Suppressor macrophage treated with lipopolysaccharide for 1 hour (primary cell): ENCODE measurements around the gene SLC8A1.

Experiments
- DNase-seq, 3 donors: peaks; one replicate each; pipeline ENCODE4 v3.0.0-alpha.2; 2020 to 2022

SLC8A1 gene

GRCh38 chr2:40419364-40419762 is 32.5 kb downstream of the SLC8A1 start:
- no peak for DNase-seq

DNA sequence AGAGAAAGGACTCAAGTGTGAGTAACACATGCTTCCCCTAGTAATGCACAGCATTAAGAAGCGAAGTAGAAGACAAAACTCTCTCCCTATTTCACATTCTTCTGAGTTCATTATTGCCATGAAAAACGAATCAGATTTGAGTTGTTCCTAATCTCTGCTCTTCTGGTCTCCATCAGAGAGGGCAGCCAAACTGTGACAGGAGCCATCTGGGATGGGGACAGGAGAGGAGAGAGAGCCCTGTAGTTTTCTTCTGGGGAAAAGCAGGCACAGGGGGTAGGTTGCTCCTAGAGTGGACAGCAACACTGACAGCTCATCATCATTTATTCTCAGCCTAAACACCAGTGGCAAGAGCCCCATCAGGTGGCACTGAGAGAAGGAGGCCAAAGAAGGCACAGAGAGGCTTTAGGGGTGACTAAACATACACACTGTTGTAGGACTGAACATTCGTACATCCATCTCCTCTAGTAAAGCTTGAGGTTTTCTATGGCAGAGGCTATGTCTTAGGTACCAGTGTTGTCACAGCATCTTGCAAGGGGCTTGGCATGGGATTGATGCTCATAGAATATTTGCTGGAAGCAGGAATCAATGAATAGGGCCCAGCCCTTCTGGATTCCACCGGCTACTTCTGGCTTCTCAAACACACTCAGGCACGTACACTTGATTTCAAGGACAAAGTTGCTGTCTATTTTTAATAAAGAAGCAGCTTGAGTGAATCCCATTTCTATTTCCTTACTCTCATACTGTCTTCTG is 33.1 kb downstream of the SLC8A1 start:
- no peak for DNase-seq

DNA sequence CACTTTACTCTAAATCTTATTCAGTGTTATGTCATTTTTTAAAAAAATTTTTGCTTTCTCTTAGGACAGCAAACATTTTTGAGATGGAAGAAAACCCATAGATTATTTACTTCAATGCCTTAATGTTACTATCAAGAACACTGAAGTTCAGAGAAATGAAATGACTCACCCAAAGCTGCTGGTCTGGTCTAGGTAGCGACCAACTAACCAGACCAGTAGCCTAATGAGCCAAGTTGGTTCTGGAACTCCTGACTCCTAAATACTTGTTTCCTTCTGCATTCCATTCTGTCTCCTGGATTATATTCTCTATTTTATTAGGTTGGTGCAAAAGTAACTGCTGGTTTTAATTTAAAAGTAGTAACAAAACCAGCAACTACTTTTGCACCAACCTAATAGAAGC is 35.4 kb downstream of the SLC8A1 start:
- no peak for DNase-seq

DNA sequence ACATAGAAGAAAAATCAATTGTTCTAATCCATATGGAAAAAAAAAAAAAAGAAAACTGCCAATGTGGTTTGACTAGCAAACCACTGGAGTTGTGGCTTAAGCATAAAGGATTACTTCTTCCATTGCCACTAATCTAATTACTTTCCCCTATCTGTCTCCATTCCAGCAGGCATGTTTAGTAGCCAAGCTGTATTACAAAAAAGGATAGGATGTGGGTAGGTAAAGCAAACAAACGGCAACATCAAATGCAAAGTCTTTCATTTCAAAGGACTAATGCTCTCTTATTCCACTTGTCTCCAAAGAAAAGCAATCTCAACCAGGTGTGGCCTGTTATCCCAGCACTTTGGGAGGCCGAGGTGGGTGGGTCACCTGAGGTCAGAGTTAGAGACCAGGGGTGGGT is 36.5 kb downstream of the SLC8A1 start:
- no peak for DNase-seq

- DNase-seq, result no peak
Measured at GRCh38 chr2:40412456-40412855, 39.4 kb downstream of the SLC8A1 start.

- DNase-seq, result no peak
Measured at GRCh38 chr2:40410695-40411094, 41.2 kb downstream of the SLC8A1 start.

DNA sequence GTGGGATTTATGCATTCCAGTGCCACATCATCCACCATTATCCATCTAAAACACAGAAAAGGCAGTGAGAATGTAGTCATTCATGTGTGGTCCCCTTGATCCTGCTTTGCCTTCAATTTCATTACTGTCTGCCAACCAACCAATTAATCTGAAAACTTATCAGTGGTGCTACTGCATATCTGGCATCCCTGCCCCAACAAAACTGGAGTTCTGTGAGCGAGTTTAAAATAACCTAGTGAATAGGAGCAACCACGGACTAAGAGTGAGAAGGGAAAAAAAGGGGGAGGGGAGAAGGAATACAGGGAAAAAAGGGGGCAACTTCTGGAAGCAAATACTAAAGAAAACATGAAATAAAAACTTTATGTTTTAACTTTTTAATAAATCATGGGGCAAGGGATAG is 42.2 kb downstream of the SLC8A1 start:
- no peak for DNase-seq

GRCh38 chr2:40406485-40407289 is 45.2 kb downstream of the SLC8A1 start:
- DNase-seq, result no peak

DNA sequence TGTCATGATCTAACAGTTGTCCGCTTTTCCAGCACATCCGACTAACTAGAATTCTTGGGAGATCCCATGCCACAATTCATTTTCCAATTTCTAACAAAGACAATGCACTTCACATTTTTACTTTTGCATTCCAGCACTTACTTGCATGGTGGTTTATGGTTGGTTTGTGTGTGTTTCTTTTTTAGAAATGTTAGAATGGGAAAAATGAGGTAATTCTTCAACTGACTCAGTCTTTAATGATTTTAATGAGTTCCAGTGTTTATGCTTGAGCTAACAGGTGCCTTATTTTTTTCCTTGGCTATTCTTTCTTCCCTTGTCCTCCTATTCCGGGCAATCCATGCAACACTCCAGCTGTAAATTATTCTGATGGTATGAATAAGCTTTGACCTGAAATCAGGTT is 46.4 kb downstream of the SLC8A1 start:
- DNase-seq, result no peak

DNA sequence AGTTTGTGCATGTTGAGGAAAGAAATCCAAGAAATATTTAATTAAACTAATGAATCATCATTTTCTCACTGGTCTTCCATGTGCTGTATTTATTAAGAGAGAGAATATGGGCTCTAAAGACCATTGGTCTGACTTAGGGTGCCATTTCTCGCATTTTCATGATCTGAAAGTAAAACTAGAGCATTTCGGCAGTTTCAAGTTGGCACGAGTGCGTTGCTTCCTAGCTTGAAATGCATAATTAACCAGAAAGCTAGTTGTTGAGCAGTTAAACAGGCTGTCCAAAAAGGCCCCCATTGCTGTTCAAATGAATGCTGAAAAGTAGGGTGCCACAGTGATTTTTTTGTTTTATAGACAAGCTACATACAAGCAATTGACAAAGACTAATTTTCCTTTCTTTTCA is 47.4 kb downstream of the SLC8A1 start:
- no peak for DNase-seq

- DNase-seq, result no peak
Measured at GRCh38 chr2:40403233-40403836, 48.6 kb downstream of the SLC8A1 start.

- no peak for DNase-seq
Measured at GRCh38 chr2:40401896-40402295, 50.0 kb downstream of the SLC8A1 start.

- DNase-seq, result no peak
Measured at GRCh38 chr2:40400336-40400953, 51.4 kb downstream of the SLC8A1 start.

DNA sequence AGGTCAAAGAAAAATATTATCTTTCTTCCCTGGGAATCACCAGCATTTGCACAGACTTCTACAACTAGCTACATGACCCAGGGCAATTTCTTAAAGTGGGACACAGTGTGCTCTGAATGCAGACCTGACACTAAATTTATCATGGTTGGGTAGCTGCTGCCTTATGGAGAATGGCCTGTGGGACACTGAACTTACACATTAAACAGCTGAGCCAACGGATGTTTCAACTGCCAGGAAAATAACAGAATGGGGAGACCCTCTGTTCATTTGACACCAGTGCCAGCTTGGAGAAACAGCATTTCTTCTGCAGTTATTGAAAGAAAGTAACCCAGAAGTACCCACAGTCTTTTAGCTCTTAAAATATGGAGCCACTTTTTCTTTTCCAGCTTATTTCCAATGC is 54.1 kb downstream of the SLC8A1 start:
- no peak for DNase-seq

GRCh38 chr2:40396124-40396523 is 55.8 kb downstream of the SLC8A1 start:
- DNase-seq, result no peak

DNA sequence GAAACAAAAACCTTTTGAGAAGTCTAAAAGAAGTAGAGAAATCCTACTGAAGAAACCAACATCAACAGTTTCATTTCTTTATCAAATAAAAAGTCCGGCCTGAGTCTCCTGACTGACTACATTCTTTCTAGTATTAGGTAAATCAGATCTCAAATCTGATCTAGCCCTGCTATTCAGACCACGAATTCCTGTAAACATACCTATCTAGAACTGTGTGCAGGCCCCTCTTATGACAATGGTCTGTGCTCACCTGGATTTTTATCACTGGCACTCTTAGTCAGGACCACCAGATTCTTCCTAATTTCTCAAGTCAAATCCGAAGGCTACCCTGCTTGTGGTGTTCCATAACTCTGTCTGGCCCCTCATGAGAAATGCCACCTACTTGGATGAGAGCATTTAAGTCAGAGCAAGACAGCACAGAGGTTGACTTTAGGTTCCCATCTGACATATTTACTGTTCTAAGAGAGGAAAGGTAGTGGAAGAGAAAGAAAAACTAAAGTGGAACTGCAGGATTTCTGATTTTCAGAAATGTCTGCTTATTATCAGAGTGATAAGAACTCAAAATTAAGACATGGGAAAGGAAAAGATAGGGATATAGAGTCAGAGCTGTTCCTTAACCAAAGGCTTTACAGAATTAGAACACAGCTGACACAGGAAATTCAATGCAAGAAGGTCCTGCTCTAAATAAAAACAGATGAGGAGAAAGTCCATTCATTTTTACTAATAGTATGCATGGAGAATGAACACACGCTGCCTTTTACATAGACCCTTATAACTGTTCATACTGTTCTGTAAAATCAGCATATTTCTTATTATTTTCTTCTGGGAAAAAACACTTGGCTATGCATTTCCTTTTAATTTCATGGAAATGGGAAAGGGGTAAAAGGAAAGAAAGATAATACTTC is 56.5 kb downstream of the SLC8A1 start:
- DNase-seq, result no peak

DNA sequence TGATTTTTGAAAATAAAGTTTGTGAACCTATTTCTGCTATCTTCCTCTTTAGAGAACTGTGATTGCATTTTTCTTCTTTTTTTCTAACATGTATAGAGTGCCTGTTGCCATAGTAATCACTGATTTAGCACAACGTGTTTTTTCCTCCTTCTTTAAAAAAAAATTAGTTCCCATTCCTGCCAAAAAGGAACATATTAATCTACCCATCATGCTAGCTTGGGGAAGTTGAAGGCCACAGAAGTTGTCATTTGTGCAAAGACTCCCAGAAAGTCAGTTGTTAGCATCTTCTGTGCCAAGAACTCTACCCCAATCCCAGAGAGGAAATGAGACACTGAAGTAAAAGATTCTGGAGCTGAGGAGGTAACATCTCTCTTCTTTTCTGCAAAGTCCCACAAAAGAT is 57.3 kb downstream of the SLC8A1 start:
- DNase-seq, result peak; percentile 41 to 78 (median 67)

GRCh38 chr2:40394031-40394430 is 57.9 kb downstream of the SLC8A1 start:
- no peak for DNase-seq

DNA sequence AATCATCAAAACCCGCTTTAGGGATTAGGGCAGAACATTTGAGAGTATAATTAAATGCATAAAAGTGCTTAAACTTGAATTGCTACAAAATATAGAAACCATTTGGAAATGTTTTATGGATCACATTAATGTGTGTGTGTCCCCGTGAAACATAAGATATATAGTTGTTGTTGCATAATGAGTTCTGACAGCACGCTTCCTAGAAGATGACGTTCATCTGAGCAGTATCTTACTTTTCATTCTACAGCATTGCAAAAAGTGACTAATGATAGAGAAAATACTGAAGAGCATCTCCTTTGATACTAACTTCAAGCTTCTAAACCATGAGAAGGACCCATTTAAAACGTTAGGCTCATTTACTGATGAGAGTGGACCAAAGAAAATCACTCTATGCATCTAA is 63.7 kb downstream of the SLC8A1 start:
- DNase-seq, result no peak

DNA sequence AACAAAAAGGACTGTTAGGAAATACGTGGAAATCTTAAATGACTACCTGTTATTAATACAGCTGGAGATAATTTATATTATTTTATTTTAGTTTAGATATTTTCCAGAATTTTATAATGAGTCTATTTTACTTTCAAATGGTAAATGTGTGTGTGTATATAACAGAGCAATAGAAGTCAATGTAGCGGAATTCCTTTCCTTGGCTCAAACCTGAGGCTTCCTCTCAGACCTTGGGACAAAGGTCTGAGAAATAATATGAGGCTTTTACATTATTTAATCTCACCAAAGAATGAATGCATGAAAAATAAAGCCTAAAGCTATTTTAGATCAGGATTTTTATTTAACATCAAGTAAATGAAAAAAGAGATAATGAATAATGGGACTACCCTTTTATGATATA is 65.7 kb downstream of the SLC8A1 start:
- no peak for DNase-seq

DNA sequence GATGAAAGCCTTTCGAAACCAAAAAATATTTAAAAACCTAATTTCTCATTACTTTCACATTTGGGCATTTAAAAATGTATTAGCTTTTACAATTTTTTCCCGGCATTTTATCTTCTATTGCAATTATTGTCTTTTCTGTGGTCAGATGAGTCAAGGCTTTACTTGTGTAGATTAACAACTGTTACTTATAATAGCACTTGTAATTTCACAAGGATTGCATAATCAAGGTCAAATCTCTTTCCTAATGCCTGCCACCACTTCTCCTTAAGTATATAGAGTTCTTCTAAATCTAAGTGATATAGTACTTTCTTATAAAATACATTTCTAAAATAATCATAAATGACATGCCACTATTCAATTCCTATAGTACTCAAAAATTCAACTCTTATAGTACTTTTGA is 67.2 kb downstream of the SLC8A1 start:
- peak; percentile 60 to 92 (median 89) for DNase-seq

DNA sequence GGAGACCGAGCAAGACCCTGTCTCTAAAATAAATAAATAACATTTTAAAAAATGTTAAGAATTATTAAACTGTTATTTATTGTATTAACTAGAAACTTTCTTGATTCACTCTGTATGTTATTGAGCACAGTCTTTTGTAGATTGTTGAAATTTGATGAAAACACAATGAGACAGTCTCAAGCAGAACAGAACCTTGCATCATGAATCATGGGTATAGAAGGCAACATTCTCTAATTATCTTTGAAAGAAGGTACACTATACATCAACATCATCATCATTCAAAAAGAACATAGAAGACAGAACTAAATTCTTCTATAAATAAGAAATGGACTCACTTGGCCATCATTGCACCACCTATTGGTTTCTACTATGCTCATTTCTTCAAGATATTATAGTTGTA is 67.7 kb downstream of the SLC8A1 start:
- no peak for DNase-seq

GRCh38 chr2:40380721-40381120 is 71.2 kb downstream of the SLC8A1 start:
- DNase-seq, result no peak
